RWPE2 (cell line): ENCODE results near the gene JCAD.

Experiments
- ATAC-seq: fragments of 200-7000 bp; cut with Tn5 transposase; 3 replicates; pipeline ENCODE4 v1.9.1; 2021; ENCODE audit warnings: low read depth
- DNase-seq: peaks from one replicate; pipeline ENCODE4 v3.0.0-alpha.2; 2020; ENCODE audit warnings: low spot score
- H3K27ac ChIP-seq: fragments of 450-650 bp; 2 replicates; pipeline ENCODE4 v1.5.1; 2017; ENCODE audit warnings: mild to moderate bottlenecking; ENCODE audit not compliant: poor library complexity, severe bottlenecking
- H3K27me3 ChIP-seq: fragments of 250-450 bp; sonication (Bioruptor Pico); 2 replicates; pipeline ENCODE4 v1.5.1; 2021; ENCODE audit warnings: mild to moderate bottlenecking, moderate library complexity; ENCODE audit not compliant: insufficient read depth, poor library complexity, severe bottlenecking
- H3K36me3 ChIP-seq: fragments of 250-450 bp; sonication (Bioruptor Pico); 2 replicates; pipeline ENCODE4 v1.5.1; 2020; ENCODE audit warnings: low read depth, mild to moderate bottlenecking, moderate library complexity
- H3K4me1 ChIP-seq: fragments of 250-450 bp; sonication (Bioruptor Pico); 2 replicates; pipeline ENCODE4 v1.5.1; 2021; ENCODE audit warnings: mild to moderate bottlenecking, moderate library complexity; ENCODE audit not compliant: insufficient read depth, poor library complexity, severe bottlenecking
- H3K4me3 ChIP-seq: fragments of 250-450 bp; sonication (Bioruptor Pico); 2 replicates; pipeline ENCODE4 v1.5.1; 2021; ENCODE audit warnings: mild to moderate bottlenecking, moderate library complexity; ENCODE audit not compliant: severe bottlenecking
- H3K9me3 ChIP-seq: fragments of 250-450 bp; sonication (Bioruptor Pico); 2 replicates; pipeline ENCODE4 v1.5.1; 2021; ENCODE audit warnings: mild to moderate bottlenecking, moderate library complexity; ENCODE audit not compliant: severe bottlenecking
- TF ChIP-seq, protein P1 (sequence below): fragments of 450-650 bp; IDR thresholded peaks from one replicate; pipeline ENCODE4 v1.5.1; 2017; ENCODE audit warnings: mild to moderate bottlenecking, moderate library complexity; ENCODE audit not compliant: poor library complexity, severe bottlenecking

The JCAD gene

DNA sequence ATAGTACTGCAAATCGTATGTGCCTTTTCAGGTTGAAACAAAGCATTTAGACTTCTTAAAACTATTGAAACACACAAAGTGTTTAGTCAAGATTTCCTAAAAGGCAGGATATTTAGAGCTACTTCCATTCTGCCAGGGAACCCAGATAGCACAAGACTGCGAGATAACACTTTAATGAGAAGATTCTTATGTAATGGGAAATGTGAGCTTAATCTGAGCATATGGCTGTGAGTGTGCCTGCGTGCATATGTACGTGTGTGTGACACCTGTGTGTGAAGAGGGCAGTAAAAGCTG lies 14.3 kb upstream of the JCAD start:
- ATAC-seq (no peak), DNase-seq (no peak)
- no peaks in the 10 kb centered on the region for H3K4me1 ChIP-seq
- H3K36me3 ChIP-seq = no peaks in the 10 kb centered on the region
- H3K4me3 ChIP-seq = no peak overlapping the region
- H3K9me3 ChIP-seq = no peaks in the 10 kb centered on the region
- TF ChIP-seq, protein P1, sequence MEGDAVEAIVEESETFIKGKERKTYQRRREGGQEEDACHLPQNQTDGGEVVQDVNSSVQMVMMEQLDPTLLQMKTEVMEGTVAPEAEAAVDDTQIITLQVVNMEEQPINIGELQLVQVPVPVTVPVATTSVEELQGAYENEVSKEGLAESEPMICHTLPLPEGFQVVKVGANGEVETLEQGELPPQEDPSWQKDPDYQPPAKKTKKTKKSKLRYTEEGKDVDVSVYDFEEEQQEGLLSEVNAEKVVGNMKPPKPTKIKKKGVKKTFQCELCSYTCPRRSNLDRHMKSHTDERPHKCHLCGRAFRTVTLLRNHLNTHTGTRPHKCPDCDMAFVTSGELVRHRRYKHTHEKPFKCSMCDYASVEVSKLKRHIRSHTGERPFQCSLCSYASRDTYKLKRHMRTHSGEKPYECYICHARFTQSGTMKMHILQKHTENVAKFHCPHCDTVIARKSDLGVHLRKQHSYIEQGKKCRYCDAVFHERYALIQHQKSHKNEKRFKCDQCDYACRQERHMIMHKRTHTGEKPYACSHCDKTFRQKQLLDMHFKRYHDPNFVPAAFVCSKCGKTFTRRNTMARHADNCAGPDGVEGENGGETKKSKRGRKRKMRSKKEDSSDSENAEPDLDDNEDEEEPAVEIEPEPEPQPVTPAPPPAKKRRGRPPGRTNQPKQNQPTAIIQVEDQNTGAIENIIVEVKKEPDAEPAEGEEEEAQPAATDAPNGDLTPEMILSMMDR = no peak
- H3K27ac ChIP-seq = no peak overlapping the region
- no peaks in the 10 kb centered on the region for H3K27me3 ChIP-seq

DNA sequence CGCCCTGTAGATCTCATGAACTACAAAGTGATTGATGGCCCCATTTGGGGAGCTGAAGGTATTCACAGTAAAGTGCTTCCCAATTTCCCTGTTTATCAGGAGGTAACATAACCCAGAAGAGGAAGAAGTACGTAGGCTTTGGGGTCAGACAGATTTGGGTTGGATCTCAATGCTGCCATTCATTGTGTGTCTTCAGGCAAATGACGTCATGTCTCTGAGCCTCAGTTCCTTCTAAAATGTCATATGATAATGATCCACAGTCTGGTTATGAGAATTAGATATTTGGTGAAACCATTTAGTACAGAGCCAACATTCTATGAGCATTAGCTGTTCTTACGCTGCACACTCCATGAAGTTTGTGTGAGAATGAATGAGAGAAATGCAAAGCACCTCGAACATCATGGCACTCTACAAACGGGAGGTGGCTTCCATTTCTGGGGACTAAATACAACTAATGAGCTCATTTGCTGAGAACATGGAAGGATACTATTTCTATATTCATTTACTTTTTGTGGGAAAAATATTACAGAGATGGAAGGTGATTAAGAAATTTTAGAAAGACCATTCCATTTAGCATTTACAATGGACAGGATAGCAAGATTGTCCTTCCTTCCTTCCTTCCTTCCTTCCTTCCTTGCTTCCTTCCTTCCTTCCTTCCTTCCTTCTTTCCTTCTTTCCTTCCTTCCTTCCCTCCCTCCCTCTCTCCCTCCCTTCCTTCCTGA lies 13.8 kb upstream of the JCAD start:
- Histone ChIP-seq H3K27ac (no peak overlapping the region), H3K4me1 (no peaks in the 10 kb centered on the region), H3K36me3 (no peaks in the 10 kb centered on the region), H3K9me3 (no peaks in the 10 kb centered on the region), H3K4me3 (no peak overlapping the region), H3K27me3 (no peaks in the 10 kb centered on the region)
- ATAC-seq (no peak), DNase-seq (no peak)
- TF ChIP-seq, protein P1 = no peak

DNA sequence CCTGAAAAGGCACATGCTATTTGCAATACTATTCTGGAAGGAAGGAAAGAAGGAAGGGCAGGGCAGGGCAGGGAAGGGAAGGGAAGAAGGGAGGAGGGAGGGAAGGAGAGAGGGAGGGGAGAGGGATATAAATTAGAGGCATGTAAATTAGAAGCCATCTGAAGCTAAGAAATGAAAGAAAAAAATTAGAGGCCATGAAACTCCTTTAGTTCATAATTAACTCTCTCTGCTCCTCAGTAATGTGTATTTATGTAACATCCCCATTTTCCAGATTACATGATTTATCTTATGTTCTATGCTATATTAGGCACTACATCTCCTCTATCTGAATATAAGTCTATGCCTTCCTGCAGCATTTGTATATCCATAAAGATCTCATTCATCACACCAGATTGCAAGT lies 12.7 kb upstream of the JCAD start:
- DNase-seq (no peak), ATAC-seq (no peak)
- no peaks in the 10 kb centered on the region for H3K9me3 ChIP-seq
- H3K36me3 ChIP-seq = no peaks in the 10 kb centered on the region
- TF ChIP-seq, protein P1 = no peak
- H3K4me1 ChIP-seq = no peaks in the 10 kb centered on the region
- H3K27ac ChIP-seq = no peak overlapping the region
- no peak overlapping the region for H3K4me3 ChIP-seq
- no peaks in the 10 kb centered on the region for H3K27me3 ChIP-seq

DNA sequence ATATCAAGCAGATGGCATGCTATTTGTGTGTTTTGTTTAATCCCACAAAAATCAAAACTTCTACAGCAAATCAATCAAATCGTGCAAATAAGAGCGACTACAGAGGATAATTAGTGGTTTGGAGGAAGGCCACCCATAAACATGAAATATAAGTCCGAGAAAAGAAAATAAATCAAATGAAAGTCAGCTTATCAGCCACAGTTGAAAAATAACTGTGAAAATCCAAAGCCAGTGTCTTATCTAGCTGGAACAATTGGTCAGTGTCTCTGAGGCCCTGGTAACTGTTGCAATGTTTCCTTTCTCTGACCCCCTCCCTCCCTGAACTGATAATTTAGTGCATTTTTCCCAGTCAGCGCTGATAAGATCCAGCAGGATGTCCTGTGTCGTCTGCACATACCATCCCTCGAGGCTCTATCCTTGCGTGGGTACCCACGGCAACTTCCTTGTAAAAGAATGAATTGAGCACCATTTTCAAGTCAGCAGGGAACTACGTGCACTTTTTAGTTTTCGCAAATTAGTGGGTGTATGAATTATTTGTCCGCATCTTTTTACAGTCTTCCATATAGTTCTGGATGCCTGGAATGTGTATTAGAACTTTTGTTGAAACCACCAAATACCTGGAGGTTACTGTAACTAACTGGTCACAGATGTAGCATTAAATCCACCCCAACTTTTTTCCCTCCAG lies 10.8 kb upstream of the JCAD start:
- Histone ChIP-seq H3K27ac (no peak overlapping the region), H3K9me3 (no peaks in the 10 kb centered on the region), H3K36me3 (no peaks in the 10 kb centered on the region), H3K4me1 (no peaks in the 10 kb centered on the region), H3K27me3 (no peaks in the 10 kb centered on the region), H3K4me3 (no peak overlapping the region)
- DNase-seq (no peak), ATAC-seq (no peak)
- TF ChIP-seq, protein P1 = no peak
